HepG2 (cell line): ENCODE data around the gene POP7. TPM values are rescaled to one million over a fixed set of nuclear protein-coding genes. Genes with fewer than 3 reads are reported as not detected.

Experiments used
- ATAC-seq: fragments of 200-7000 bp; cut with Tn5 transposase; 3 replicates; pipeline ENCODE4 v1.9.1; 2020; ENCODE audit warnings: mild to moderate bottlenecking, moderate library complexity
- BruUV-seq: library from RNA; stranded (reverse); fragments of 400-500 nt; replicated peaks from 2 replicates; lab custom pipeline; 2021; lab: Mats Ljungman, UMichigan
- CTCF ChIA-PET: fragments of 300-600 bp; formaldehyde crosslinking; extraction: SDS; loops from one replicate; lab custom pipeline; 2021; ENCODE audit warnings: low total read pairs, inconsistent platforms, low intra/inter-chr PET ratio; lab: Yijun Ruan, JAX
- POLR2A ChIA-PET: fragments of 350-600 bp; sonication (Branson Sonifier 250); formaldehyde crosslinking; loops from one replicate; lab custom pipeline; 2020; ENCODE audit warnings: antibody characterized with exemption, inconsistent platforms; lab: Yijun Ruan, JAX
- DNase-seq: peaks from one replicate; pipeline ENCODE4 v3.0.0-alpha.2; 2015; ENCODE audit warnings: low spot score
- FAIRE-seq: peaks from 3 replicates; lab custom pipeline; 2011; peaks lifted over from hg19 to GRCh38; lab: Jason Lieb, UNC
- H2AFZ ChIP-seq: one replicate; pipeline ENCODE4 v1.6.1; 2011; ENCODE audit warnings: low read length, inconsistent platforms
- H3K27ac ChIP-seq: fragments of 300-600 bp; 3 replicates; pipeline ENCODE4 v1.8.0; 2011; ENCODE audit warnings: mixed run types, mild to moderate bottlenecking, mixed read lengths, low read length, inconsistent platforms; ENCODE audit not compliant: insufficient read depth; ENCODE audit errors: extremely low read length
- H3K27me3 ChIP-seq, 2 experiments: fragments of 200-600 bp in 1 of 2; 2 replicates in 1 of 2; 3 replicates in 1 of 2; pipeline versions ENCODE4 v1.6.0 to v1.8.0; 2011; ENCODE audit warnings: low read length in 2 of 2, mild to moderate bottlenecking in 2 of 2, moderate library complexity in 2 of 2, inconsistent platforms in 1 of 2; ENCODE audit not compliant: insufficient read depth in 2 of 2, control insufficient read depth in 1 of 2
- H3K36me3 ChIP-seq, 2 experiments: fragments of 200-600 bp in 1 of 2; replicated peaks in 1 of 2; 2 replicates in 1 of 2; 3 replicates in 1 of 2; pipeline versions ENCODE4 v1.5.1 to v1.8.0; 2011; ENCODE audit warnings: low read length in 2 of 2, inconsistent platforms in 1 of 2; ENCODE audit not compliant: insufficient read depth in 2 of 2, control insufficient read depth in 1 of 2
- H3K4me1 ChIP-seq: 2 replicates; pipeline ENCODE4 v1.5.1; 2012; ENCODE audit warnings: low read length, inconsistent platforms; ENCODE audit not compliant: insufficient read depth
- H3K4me2 ChIP-seq: 2 replicates; pipeline ENCODE4 v1.6.0; 2011; ENCODE audit warnings: low read depth, low read length, inconsistent platforms
- H3K4me3 ChIP-seq, 3 experiments: fragments of 200-600 bp in 1 of 3; sonication (generic), shearing (Covaris generic) in 1 of 3; replicated peaks in 1 of 3; 2 replicates each; pipeline ENCODE4 v1.5.1; 2011 to 2016; ENCODE audit warnings: low read length in 3 of 3, inconsistent platforms in 2 of 3, low read depth in 2 of 3, mild to moderate bottlenecking in 2 of 3, control low read depth in 1 of 3, mixed read lengths in 1 of 3; ENCODE audit not compliant: insufficient read depth in 1 of 3
- H3K79me2 ChIP-seq: one replicate; pipeline ENCODE4 v1.6.1; 2011; ENCODE audit warnings: low read length, inconsistent platforms; ENCODE audit not compliant: insufficient read depth
- H3K9ac ChIP-seq: 2 replicates; pipeline ENCODE4 v1.6.0; 2011; ENCODE audit warnings: mild to moderate bottlenecking, low read depth, low read length, inconsistent platforms; ENCODE audit not compliant: insufficient read depth
- H3K9me3 ChIP-seq: 2 replicates; pipeline ENCODE4 v1.5.1; 2012; ENCODE audit warnings: mild to moderate bottlenecking, low read length
- H4K20me1 ChIP-seq: 2 replicates; pipeline ENCODE4 v1.6.0; 2011; ENCODE audit warnings: inconsistent platforms, mild to moderate bottlenecking, low read length, moderate library complexity; ENCODE audit not compliant: insufficient read depth
- AGO1 ChIP-seq: fragments of 200-400 bp; formaldehyde crosslinking; IDR thresholded peaks from 2 replicates; pipeline ENCODE4 v1.6.1; 2017; ENCODE audit warnings: mild to moderate bottlenecking, low read depth, low read length, moderate library complexity; ENCODE audit not compliant: poor library complexity, severe bottlenecking
- CCAR2 ChIP-seq: fragments of 200-400 bp; formaldehyde crosslinking; optimal IDR thresholded peaks from 2 replicates; pipeline ENCODE3; 2018; ENCODE audit warnings: low read depth, mild to moderate bottlenecking, low read length, moderate library complexity
- HNRNPK ChIP-seq: fragments of 200-400 bp; formaldehyde crosslinking; IDR thresholded peaks from 2 replicates; pipeline ENCODE4 v1.6.1; 2018; ENCODE audit warnings: low read length, low read depth, moderate library complexity, mild to moderate bottlenecking; ENCODE audit not compliant: poor library complexity, severe bottlenecking
- KDM6A ChIP-seq: IDR thresholded peaks from 2 replicates; pipeline ENCODE4 v1.6.1; 2016; ENCODE audit warnings: low read depth
- NONO ChIP-seq, 2 experiments: fragments of 450-650 bp in 1 of 2; sonication (generic) in 1 of 2; formaldehyde crosslinking in 1 of 2; IDR thresholded peaks in 1 of 2; conservative IDR thresholded peaks in 1 of 2; 2 replicates each; pipeline versions ENCODE4 v1.6.1 to v1.8.0; 2017 to 2022; ENCODE audit warnings: mild to moderate bottlenecking in 1 of 2, missing genetic modification reagents in 1 of 2, moderate library complexity in 1 of 2
- PCBP1 ChIP-seq: fragments of 200-400 bp; formaldehyde crosslinking; IDR thresholded peaks from 2 replicates; pipeline ENCODE4 v1.6.1; 2017; ENCODE audit warnings: mild to moderate bottlenecking, low read depth, low read length, borderline replicate concordance
- ZNF558 ChIP-seq: sonication (generic); formaldehyde crosslinking; IDR thresholded peaks from 2 replicates; pipeline ENCODE4 v1.9.0; 2022; ENCODE audit warnings: mild to moderate bottlenecking, missing genetic modification reagents, borderline replicate concordance
- ZNF567 ChIP-seq: sonication (generic); formaldehyde crosslinking; IDR thresholded peaks from 2 replicates; pipeline ENCODE4 v1.8.1; 2023; ENCODE audit warnings: mild to moderate bottlenecking, missing genetic modification reagents, borderline replicate concordance
- ZNF652 ChIP-seq: IDR thresholded peaks from 2 replicates; pipeline ENCODE4 v1.6.1; 2016; ENCODE audit warnings: low read depth, borderline replicate concordance
- WGBS: methylation state at CpG from one replicate; pipeline ENCODE4 v1.1.6; 2017; ENCODE audit warnings: low lambda C conversion rate; 5-methylcytosine and 5-hydroxymethylcytosine counted together
- in situ Hi-C: cut with HindIII; loops from 2 replicates; pipeline ENCODE4 v1.10.0; 2017; ENCODE audit warnings: low pct_unique_long_range_greater_than_20kb; ENCODE audit not compliant: extremely low pct_ligation_motif_present
- intact Hi-C: fragments of 100-400 bp; cut with micrococcal nuclease; formaldehyde crosslinking; loops from one replicate; pipeline ENCODE4 v1.10.0; 2022; ENCODE audit not compliant: unreplicated experiment
- polyA plus RNA-seq, 8 experiments: library from polyadenylated mRNA; depleted of rRNA in 3 of 8; stranded (reverse) in 7 of 8; unstranded in 1 of 8; fragments of >200 nt; fragmentation: Illumina TruSeq in 4 of 8; extraction: Trizol in 4 of 8; gene quantifications; 2 replicates each; pipeline versions ENCODE4 v1.2.1 to v1.2.3, GENCODE V29; 2011 to 2016; ENCODE audit warnings: low read depth in 4 of 8, missing spikeins in 1 of 8, mixed read lengths in 1 of 8; ENCODE audit not compliant: insufficient read depth in 1 of 8
- total RNA-seq, 5 experiments: library from RNA; depleted of rRNA; stranded (reverse); fragments of >200 nt; fragmentation: Illumina TruSeq; extraction: Trizol; gene quantifications; 2 replicates each; pipeline ENCODE4 v1.2.3, GENCODE V29; 2016; ENCODE audit warnings: low read depth in 1 of 5
- TF ChIP-seq, protein P1 (sequence below): sonication (generic); formaldehyde crosslinking; IDR thresholded peaks from 2 replicates; pipeline ENCODE4 v1.4.0; 2020; ENCODE audit warnings: missing genetic modification reagents

The POP7 gene
- total and polyA plus RNA-seq, 2 of the 13 experiments (the other 11 are each of a cell fraction or from before 2014, with no cell fraction given): 63.9 to 91.1 TPM

DNA sequence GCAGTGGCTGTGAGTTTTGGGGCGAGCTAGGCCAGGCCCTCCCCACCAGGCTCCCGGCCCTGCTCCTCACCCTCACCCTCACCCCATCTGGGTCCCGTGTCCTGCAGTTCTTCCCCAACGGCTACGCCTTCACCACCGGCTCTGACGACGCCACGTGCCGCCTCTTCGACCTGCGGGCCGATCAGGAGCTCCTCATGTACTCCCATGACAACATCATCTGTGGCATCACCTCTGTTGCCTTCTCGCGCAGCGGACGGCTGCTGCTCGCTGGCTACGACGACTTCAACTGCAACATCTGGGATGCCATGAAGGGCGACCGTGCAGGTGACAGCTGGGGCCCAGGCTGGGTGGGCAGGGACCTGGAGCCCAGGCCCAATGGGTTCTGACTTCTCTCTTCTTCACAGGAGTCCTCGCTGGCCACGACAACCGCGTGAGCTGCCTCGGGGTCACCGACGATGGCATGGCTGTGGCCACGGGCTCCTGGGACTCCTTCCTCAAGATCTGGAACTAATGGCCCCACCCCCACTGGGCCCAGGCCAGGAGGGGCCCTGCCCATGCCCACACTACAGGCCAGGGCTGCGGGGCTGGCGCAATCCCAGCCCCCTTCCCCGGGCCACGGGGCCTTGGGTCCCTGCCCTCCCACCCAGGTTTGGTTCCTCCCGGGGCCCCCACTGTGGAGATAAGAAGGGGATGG, 27.5 kb upstream of the POP7 start (continued):
- TF ChIP-seq AGO1: peak; percentile 72
- TF ChIP-seq ZNF652 (CRISPR knock-in tag): no peak
- TF ChIP-seq, protein P1, sequence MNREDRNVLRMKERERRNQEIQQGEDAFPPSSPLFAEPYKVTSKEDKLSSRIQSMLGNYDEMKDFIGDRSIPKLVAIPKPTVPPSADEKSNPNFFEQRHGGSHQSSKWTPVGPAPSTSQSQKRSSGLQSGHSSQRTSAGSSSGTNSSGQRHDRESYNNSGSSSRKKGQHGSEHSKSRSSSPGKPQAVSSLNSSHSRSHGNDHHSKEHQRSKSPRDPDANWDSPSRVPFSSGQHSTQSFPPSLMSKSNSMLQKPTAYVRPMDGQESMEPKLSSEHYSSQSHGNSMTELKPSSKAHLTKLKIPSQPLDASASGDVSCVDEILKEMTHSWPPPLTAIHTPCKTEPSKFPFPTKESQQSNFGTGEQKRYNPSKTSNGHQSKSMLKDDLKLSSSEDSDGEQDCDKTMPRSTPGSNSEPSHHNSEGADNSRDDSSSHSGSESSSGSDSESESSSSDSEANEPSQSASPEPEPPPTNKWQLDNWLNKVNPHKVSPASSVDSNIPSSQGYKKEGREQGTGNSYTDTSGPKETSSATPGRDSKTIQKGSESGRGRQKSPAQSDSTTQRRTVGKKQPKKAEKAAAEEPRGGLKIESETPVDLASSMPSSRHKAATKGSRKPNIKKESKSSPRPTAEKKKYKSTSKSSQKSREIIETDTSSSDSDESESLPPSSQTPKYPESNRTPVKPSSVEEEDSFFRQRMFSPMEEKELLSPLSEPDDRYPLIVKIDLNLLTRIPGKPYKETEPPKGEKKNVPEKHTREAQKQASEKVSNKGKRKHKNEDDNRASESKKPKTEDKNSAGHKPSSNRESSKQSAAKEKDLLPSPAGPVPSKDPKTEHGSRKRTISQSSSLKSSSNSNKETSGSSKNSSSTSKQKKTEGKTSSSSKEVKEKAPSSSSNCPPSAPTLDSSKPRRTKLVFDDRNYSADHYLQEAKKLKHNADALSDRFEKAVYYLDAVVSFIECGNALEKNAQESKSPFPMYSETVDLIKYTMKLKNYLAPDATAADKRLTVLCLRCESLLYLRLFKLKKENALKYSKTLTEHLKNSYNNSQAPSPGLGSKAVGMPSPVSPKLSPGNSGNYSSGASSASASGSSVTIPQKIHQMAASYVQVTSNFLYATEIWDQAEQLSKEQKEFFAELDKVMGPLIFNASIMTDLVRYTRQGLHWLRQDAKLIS (CRISPR knock-in tag): no peak
- no peak for TF ChIP-seq PCBP1
- TF ChIP-seq CCAR2: no peak
- no peak for TF ChIP-seq KDM6A (CRISPR knock-in tag)

DNA sequence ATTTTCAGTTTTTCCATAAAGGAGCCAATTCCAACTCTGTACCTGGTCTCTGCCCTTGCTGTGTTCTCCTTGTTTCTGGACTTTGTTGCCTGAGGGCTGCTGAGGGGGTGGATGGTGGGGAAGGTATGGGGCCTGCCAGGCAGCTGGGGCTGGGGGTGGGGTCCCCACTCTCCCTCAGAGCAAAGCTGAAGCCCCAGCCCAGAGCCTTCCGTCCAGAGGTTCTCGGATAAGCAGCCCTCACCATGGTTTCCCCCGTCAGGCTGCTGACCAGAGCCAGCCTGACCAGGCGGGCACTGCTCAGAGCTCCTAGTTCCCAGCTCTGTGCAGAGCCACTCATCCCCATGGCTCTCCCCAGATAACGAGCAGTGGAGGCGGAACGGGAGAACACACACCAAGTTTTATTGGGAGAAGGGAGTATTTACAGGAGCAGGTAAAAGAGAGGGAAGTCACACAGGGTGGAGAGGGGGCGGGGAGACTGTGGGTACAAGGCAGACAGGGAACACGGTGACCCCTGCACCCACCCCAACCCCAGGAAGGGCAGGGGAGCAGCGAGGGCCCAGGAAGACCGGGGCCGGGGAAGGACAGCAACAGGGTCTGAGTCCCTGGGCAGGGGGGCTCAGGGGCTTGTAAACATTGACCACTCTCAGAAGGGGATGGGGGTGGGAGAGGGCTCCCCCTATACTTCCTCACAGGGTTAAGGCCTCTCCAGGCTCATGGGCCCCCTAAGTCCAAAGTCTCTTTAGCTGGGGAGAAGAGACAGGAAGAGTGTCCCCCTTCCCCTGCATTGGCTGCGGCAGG, 26.6 kb upstream of the POP7 start:
- peaks cover 8% of the 10 kb centered on the region; the same call in 1 of the 2 replicates for H4K20me1 ChIP-seq
- CTCF ChIA-PET: no interaction called here
- FAIRE-seq (no peak), ATAC-seq (peak; percentile 12; the same call in 2 of the 3 replicates), DNase-seq (no peak)
- H3K9ac ChIP-seq: no peak overlapping the region
- H2AFZ ChIP-seq: no peak overlapping the region
- no peaks in the 10 kb centered on the region for H3K27me3 ChIP-seq
- H3K9me3 ChIP-seq: no peaks in the 10 kb centered on the region
- no peak overlapping the region for H3K4me3 ChIP-seq
- peak overlapping the region; percentile 27 for H3K27ac ChIP-seq
- H3K4me1 ChIP-seq: peaks cover 32% of the 10 kb centered on the region
- in situ Hi-C loops (no loop called here), intact Hi-C loops (no loop called here)
- H3K79me2 ChIP-seq: peaks cover 8% of the 10 kb centered on the region
- no TSS peak for BruUV-seq
- peaks cover 28 to 44% of the 10 kb centered on the region in 2 experiments for H3K36me3 ChIP-seq
- H3K4me2 ChIP-seq: no peak overlapping the region
- POLR2A ChIA-PET: interaction anchor here (1.0 to 2.1 kb wide), 6 partner anchors 11 to 111 kb away, joined by 3 to 9 read pairs (median 4); partner anchors contain the start of genes FBXO24, GIGYF1, LRCH4 and MOSPD3
- WGBS: 76% methylated on average over 12 of the region's 13 CpGs
- no peak for TF ChIP-seq NONO (IDR thresholded peaks at IDR 0.05)
- no peak for TF ChIP-seq NONO (CRISPR knock-in tag; conservative IDR thresholded peaks at IDR 0.05)
- TF ChIP-seq HNRNPK: peak; percentile 6
- TF ChIP-seq ZNF567: no peak
- TF ChIP-seq ZNF558: no peak
